Liver (tissue), 3 donors: ENCODE results near the gene EHD4.

Source experiments
- ATF3 ChIP-seq: IDR thresholded peaks from 2 replicates; pipeline ENCODE4 v1.6.1; 2016; ENCODE audit warnings: antibody characterized with exemption
- CTCF ChIP-seq: fragments of 150-350 bp; IDR thresholded peaks from 2 replicates; pipeline ENCODE4 v1.5.1; 2017; ENCODE audit warnings: improper control_type of control experiment, low read depth, low read length; ENCODE audit not compliant: missing input control
- REST ChIP-seq: IDR thresholded peaks from 2 replicates; pipeline ENCODE4 v1.6.1; 2016; ENCODE audit warnings: antibody characterized with exemption, mild to moderate bottlenecking
- donor health status: healthy.
- donor health status: healthy.

- no peak for TF ChIP-seq CTCF
- no peak for TF ChIP-seq ATF3
- TF ChIP-seq REST, result no peak
Measured at GRCh38 chr15:41866872-41867579, 105.3 kb downstream of the EHD4 start.
